K562 (cell line): ENCODE measurements around the gene ITPKB. TPM values are rescaled to one million over a fixed set of nuclear protein-coding genes. Genes with fewer than 3 reads are reported as not detected.

Experiments used
- ATAC-seq: fragments of 200-7000 bp; cut with Tn5 transposase; 3 replicates; pipeline ENCODE4 v1.9.1; 2020; ENCODE audit warnings: moderate library complexity
- BruUV-seq: library from RNA; stranded (reverse); fragments of 400-500 nt; replicated peaks from 2 replicates; lab custom pipeline; 2021; lab: Mats Ljungman, UMichigan
- CTCF ChIA-PET: fragments of 300-600 bp; formaldehyde crosslinking; extraction: SDS; loops from one replicate; lab custom pipeline; 2021; ENCODE audit warnings: low intra/inter-chr PET ratio; lab: Yijun Ruan, JAX
- POLR2A ChIA-PET: fragments of 300-600, 350-650 bp; sonication (Branson Sonifier 250); formaldehyde crosslinking; extraction: SDS; loops from one replicate; lab custom pipeline; 2021; ENCODE audit warnings: antibody characterized with exemption, inconsistent platforms; lab: Yijun Ruan, JAX
- DNase-seq, 4 experiments: peaks; one replicate each; pipeline versions ENCODE4 v3.0.0 to v3.0.0-alpha.2; 2011 to 2018; ENCODE audit warnings: low spot score in 3 of 4, mixed read lengths in 3 of 4; ENCODE audit errors: extremely low read depth in 1 of 4
- FAIRE-seq: peaks from 2 replicates; lab custom pipeline; 2011; peaks lifted over from hg19 to GRCh38; lab: Jason Lieb, UNC
- H2AFZ ChIP-seq: 2 replicates; pipeline ENCODE4 v1.6.0; 2011; ENCODE audit warnings: low read depth, low read length, control low read depth, inconsistent platforms
- H3K27ac ChIP-seq: fragments of 200-600 bp; 3 replicates; pipeline ENCODE4 v1.8.0; 2011; ENCODE audit warnings: low read depth, mild to moderate bottlenecking, control low read depth, inconsistent platforms, low read length, moderate library complexity, mixed read lengths; ENCODE audit errors: extremely low read depth
- H3K27me3 ChIP-seq, 2 experiments: fragments of 300-600 bp in 1 of 2; 2 replicates in 1 of 2; 3 replicates in 1 of 2; pipeline versions ENCODE4 v1.6.0 to v1.8.0; 2011; ENCODE audit warnings: inconsistent platforms in 2 of 2, low read length in 2 of 2, mild to moderate bottlenecking in 1 of 2, mixed read lengths in 1 of 2, moderate library complexity in 1 of 2; ENCODE audit not compliant: control insufficient read depth in 2 of 2, insufficient read depth in 2 of 2
- H3K36me3 ChIP-seq: fragments of 300-600 bp; 3 replicates; pipeline ENCODE4 v1.8.0; 2011; ENCODE audit warnings: mild to moderate bottlenecking, low read length, inconsistent platforms; ENCODE audit not compliant: control insufficient read depth, insufficient read depth
- H3K4me1 ChIP-seq, 2 experiments: fragments of 200-600 bp in 1 of 2; replicated peaks in 1 of 2; 2 replicates in 1 of 2; 3 replicates in 1 of 2; pipeline versions ENCODE4 v1.5.1 to v1.8.0; 2011; ENCODE audit warnings: inconsistent platforms in 2 of 2, low read length in 2 of 2, mild to moderate bottlenecking in 1 of 2, mixed read lengths in 1 of 2, moderate library complexity in 1 of 2; ENCODE audit not compliant: control insufficient read depth in 2 of 2, insufficient read depth in 2 of 2
- H3K4me2 ChIP-seq: 2 replicates; pipeline ENCODE4 v1.6.1; 2011; ENCODE audit warnings: low read length, control low read depth, inconsistent platforms, mixed read lengths; ENCODE audit not compliant: insufficient read depth
- H3K4me3 ChIP-seq: fragments of 200-600 bp; sonication (generic), shearing (Covaris generic); 2 replicates; pipeline ENCODE4 v1.5.1; 2016; ENCODE audit warnings: control low read depth, inconsistent platforms
- H3K79me2 ChIP-seq: fragments of 200-600 bp; 3 replicates; pipeline ENCODE4 v1.8.0; 2011; ENCODE audit warnings: low read length, inconsistent platforms; ENCODE audit not compliant: control insufficient read depth, insufficient read depth
- H3K9ac ChIP-seq, 2 experiments: 2 replicates each; pipeline versions ENCODE4 v1.6.0 to v1.6.1; 2011; ENCODE audit warnings: low read depth in 2 of 2, low read length in 2 of 2, control low read depth in 1 of 2, inconsistent platforms in 1 of 2, mild to moderate bottlenecking in 1 of 2, mixed read lengths in 1 of 2; ENCODE audit not compliant: insufficient read depth in 1 of 2
- H3K9me1 ChIP-seq: one replicate; pipeline ENCODE4 v1.6.0; 2011; ENCODE audit warnings: inconsistent platforms, mild to moderate bottlenecking, low read length, moderate library complexity; ENCODE audit not compliant: control insufficient read depth, insufficient read depth
- H3K9me3 ChIP-seq: replicated peaks from 2 replicates; pipeline ENCODE4 v1.5.1; 2011; ENCODE audit warnings: low read depth, low read length, inconsistent platforms; ENCODE audit not compliant: control insufficient read depth, insufficient read depth
- H4K20me1 ChIP-seq: replicated peaks from 2 replicates; pipeline ENCODE4 v1.6.1; 2011; ENCODE audit warnings: low read length, inconsistent platforms, mixed read lengths; ENCODE audit not compliant: control insufficient read depth, insufficient read depth
- HDAC3 ChIP-seq: fragments of 450-650 bp; IDR thresholded peaks from 2 replicates; pipeline ENCODE4 v1.6.1; 2018; ENCODE audit warnings: borderline replicate concordance, mild to moderate bottlenecking, moderate library complexity; ENCODE audit not compliant: partially characterized antibody
- HMG20B ChIP-seq: fragments of 250-450 bp; sonication (Bioruptor Pico); IDR thresholded peaks from 2 replicates; pipeline ENCODE4 v1.5.0; 2021; ENCODE audit warnings: mild to moderate bottlenecking
- NR1H2 ChIP-seq: sonication (generic); formaldehyde crosslinking; IDR thresholded peaks from 2 replicates; pipeline ENCODE4 v1.4.0; 2020; ENCODE audit warnings: mild to moderate bottlenecking, missing genetic modification reagents
- SRSF1 ChIP-seq: fragments of 200-400 bp; formaldehyde crosslinking; IDR thresholded peaks from 2 replicates; pipeline ENCODE4 v1.6.1; 2017; ENCODE audit warnings: mild to moderate bottlenecking, low read depth, low read length, moderate library complexity
- ZFX ChIP-seq: sonication (generic); formaldehyde crosslinking; IDR thresholded peaks from 2 replicates; pipeline ENCODE4 v1.8.0; 2022; ENCODE audit warnings: mild to moderate bottlenecking, missing genetic modification reagents, moderate library complexity
- ZKSCAN8 ChIP-seq: fragments of 200-800 bp; sonication (Bioruptor generic); IDR thresholded peaks from 2 replicates; pipeline ENCODE4 v1.6.1; 2016; ENCODE audit warnings: missing genetic modification characterization, missing compliant biosample characterization
- WGBS: fragments of 100-300 bp; shearing (Covaris generic); methylation state at CpG from one replicate; pipeline ENCODE4 v1.1.6; 2016; ENCODE audit warnings: low coverage, mixed read lengths; ENCODE audit not compliant: insufficient coverage; ENCODE audit errors: missing lambda C conversion rate; 5-methylcytosine and 5-hydroxymethylcytosine counted together
- in situ Hi-C: fragments of 300-500 bp; cut with MboI; formaldehyde crosslinking; loops from 4 replicates; pipeline ENCODE4 v1.15.0; 2018; ENCODE audit warnings: inconsistent platforms, mixed read lengths
- intact Hi-C: fragments of 100-400 bp; cut with micrococcal nuclease; formaldehyde crosslinking; loops from 2 replicates; pipeline ENCODE4 v1.14.2; 2022
- polyA plus RNA-seq, 8 experiments: library from polyadenylated mRNA; depleted of rRNA in 4 of 8; stranded (reverse) in 5 of 8; unstranded in 3 of 8; fragments of >200 nt; fragmentation: Nextera tagmentation in 2 of 8; fragmentation: Illumina TruSeq in 1 of 8; extraction: Ambion mirVana in 2 of 8; extraction: Trizol in 1 of 8; gene quantifications; 2 replicates each; pipeline versions ENCODE4 v1.2.1 to v1.2.3, GENCODE V29; 2011 to 2014; ENCODE audit warnings: inconsistent platforms in 1 of 8, missing spikeins in 1 of 8
- total RNA-seq, 7 experiments: library from RNA; depleted of rRNA in 6 of 7; stranded (reverse); fragments of >200 nt in 6 of 7; fragmentation: Illumina TruSeq in 2 of 7; extraction: Trizol in 2 of 7; gene quantifications; 2 replicates each; pipeline versions ENCODE4 v1.2.1 to v1.2.3, GENCODE V29; 2011 to 2021; ENCODE audit warnings: low replicate concordance in 1 of 7
- TF ChIP-seq, protein P1 (sequence below): fragments of 200-800 bp; sonication (Bioruptor generic); IDR thresholded peaks from 2 replicates; pipeline ENCODE4 v1.6.1; 2016; ENCODE audit warnings: missing genetic modification characterization, missing compliant biosample characterization
- TF ChIP-seq, protein P2 (sequence below): fragments of 450-650 bp; IDR thresholded peaks from one replicate; pipeline ENCODE4 v1.6.1; 2018; ENCODE audit warnings: mild to moderate bottlenecking, moderate library complexity; ENCODE audit not compliant: partially characterized antibody
- TF ChIP-seq, protein P3 (sequence below): IDR thresholded peaks from 2 replicates; pipeline ENCODE4 v1.6.1; 2011; ENCODE audit not compliant: insufficient read length; ENCODE audit errors: extremely low read depth
- TF ChIP-seq, protein P4 (sequence below): fragments of 250-450 bp; sonication (Bioruptor Pico); IDR thresholded peaks from 2 replicates; pipeline ENCODE4 v1.4.0; 2020; ENCODE audit warnings: mild to moderate bottlenecking, moderate library complexity

ITPKB gene
- total and polyA plus RNA-seq, 9 of the 15 experiments (the other 6 are each of a cell fraction or from before 2014, with no cell fraction given): 0.01 to 0.22 TPM; not detected in 7

DNA sequence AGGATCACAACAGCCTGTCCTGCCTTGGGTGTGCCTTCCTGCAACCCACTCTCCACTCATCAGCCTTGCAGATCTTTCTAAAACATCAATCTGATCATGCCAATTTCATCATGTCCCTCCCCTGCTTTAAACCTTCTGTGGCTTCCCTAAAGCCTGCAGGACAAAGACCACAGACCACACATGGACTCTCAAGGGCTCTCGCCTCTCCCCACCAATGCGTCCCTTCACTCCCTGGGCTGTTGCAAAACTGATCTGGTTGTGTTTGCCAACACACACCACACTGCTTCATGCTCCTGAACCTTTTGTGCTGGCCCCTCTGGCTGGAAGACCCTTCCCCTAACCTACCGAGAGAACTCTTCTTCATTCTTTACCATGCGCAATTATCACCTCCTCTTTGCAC, 72.4 kb downstream of the ITPKB start:
- H3K4me2 ChIP-seq: no peak overlapping the region
- peaks cover 53 to 77% of the 10 kb centered on the region in 2 experiments for H3K27me3 ChIP-seq
- no peak overlapping the region for H3K9ac ChIP-seq
- no peak for FAIRE-seq
- WGBS: 1% methylated on average over 4 of the region's 4 CpGs
- H3K9me1 ChIP-seq: no peaks in the 10 kb centered on the region
- intact Hi-C loops (no loop called here), in situ Hi-C loops (no loop called here)
- H3K4me3 ChIP-seq: no peak overlapping the region
- H3K9me3 ChIP-seq: no peaks in the 10 kb centered on the region
- no peak for ATAC-seq
- BruUV-seq: no TSS peak
- no peaks in the 10 kb centered on the region; a peak in 1 of 5 replicates for H3K4me1 ChIP-seq
- peaks cover 2% of the 10 kb centered on the region; the same call in 1 of the 2 replicates for H4K20me1 ChIP-seq
- no peaks in the 10 kb centered on the region for H3K79me2 ChIP-seq
- no peak overlapping the region for H3K27ac ChIP-seq
- H3K36me3 ChIP-seq: no peaks in the 10 kb centered on the region
- ChIA-PET POLR2A (no interaction called here), CTCF (no interaction called here)
- DNase-seq: no peak
- H2AFZ ChIP-seq: no peak overlapping the region
- TF ChIP-seq NR1H2 (CRISPR knock-in tag) (no peak), HDAC3 (no peak), SRSF1 (no peak), ZKSCAN8 (CRISPR knock-in tag) (no peak), ZFX (CRISPR knock-in tag) (no peak), HMG20B (CRISPR knock-in tag) (no peak)
- TF ChIP-seq, protein P1, sequence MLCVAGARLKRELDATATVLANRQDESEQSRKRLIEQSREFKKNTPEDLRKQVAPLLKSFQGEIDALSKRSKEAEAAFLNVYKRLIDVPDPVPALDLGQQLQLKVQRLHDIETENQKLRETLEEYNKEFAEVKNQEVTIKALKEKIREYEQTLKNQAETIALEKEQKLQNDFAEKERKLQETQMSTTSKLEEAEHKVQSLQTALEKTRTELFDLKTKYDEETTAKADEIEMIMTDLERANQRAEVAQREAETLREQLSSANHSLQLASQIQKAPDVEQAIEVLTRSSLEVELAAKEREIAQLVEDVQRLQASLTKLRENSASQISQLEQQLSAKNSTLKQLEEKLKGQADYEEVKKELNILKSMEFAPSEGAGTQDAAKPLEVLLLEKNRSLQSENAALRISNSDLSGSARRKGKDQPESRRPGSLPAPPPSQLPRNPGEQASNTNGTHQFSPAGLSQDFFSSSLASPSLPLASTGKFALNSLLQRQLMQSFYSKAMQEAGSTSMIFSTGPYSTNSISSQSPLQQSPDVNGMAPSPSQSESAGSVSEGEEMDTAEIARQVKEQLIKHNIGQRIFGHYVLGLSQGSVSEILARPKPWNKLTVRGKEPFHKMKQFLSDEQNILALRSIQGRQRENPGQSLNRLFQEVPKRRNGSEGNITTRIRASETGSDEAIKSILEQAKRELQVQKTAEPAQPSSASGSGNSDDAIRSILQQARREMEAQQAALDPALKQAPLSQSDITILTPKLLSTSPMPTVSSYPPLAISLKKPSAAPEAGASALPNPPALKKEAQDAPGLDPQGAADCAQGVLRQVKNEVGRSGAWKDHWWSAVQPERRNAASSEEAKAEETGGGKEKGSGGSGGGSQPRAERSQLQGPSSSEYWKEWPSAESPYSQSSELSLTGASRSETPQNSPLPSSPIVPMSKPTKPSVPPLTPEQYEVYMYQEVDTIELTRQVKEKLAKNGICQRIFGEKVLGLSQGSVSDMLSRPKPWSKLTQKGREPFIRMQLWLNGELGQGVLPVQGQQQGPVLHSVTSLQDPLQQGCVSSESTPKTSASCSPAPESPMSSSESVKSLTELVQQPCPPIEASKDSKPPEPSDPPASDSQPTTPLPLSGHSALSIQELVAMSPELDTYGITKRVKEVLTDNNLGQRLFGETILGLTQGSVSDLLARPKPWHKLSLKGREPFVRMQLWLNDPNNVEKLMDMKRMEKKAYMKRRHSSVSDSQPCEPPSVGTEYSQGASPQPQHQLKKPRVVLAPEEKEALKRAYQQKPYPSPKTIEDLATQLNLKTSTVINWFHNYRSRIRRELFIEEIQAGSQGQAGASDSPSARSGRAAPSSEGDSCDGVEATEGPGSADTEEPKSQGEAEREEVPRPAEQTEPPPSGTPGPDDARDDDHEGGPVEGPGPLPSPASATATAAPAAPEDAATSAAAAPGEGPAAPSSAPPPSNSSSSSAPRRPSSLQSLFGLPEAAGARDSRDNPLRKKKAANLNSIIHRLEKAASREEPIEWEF (CRISPR knock-in tag): no peak
- TF ChIP-seq, protein P2, sequence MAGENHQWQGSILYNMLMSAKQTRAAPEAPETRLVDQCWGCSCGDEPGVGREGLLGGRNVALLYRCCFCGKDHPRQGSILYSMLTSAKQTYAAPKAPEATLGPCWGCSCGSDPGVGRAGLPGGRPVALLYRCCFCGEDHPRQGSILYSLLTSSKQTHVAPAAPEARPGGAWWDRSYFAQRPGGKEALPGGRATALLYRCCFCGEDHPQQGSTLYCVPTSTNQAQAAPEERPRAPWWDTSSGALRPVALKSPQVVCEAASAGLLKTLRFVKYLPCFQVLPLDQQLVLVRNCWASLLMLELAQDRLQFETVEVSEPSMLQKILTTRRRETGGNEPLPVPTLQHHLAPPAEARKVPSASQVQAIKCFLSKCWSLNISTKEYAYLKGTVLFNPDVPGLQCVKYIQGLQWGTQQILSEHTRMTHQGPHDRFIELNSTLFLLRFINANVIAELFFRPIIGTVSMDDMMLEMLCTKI: no peak
- TF ChIP-seq, protein P3, sequence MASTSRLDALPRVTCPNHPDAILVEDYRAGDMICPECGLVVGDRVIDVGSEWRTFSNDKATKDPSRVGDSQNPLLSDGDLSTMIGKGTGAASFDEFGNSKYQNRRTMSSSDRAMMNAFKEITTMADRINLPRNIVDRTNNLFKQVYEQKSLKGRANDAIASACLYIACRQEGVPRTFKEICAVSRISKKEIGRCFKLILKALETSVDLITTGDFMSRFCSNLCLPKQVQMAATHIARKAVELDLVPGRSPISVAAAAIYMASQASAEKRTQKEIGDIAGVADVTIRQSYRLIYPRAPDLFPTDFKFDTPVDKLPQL: no peak
- TF ChIP-seq, protein P4, sequence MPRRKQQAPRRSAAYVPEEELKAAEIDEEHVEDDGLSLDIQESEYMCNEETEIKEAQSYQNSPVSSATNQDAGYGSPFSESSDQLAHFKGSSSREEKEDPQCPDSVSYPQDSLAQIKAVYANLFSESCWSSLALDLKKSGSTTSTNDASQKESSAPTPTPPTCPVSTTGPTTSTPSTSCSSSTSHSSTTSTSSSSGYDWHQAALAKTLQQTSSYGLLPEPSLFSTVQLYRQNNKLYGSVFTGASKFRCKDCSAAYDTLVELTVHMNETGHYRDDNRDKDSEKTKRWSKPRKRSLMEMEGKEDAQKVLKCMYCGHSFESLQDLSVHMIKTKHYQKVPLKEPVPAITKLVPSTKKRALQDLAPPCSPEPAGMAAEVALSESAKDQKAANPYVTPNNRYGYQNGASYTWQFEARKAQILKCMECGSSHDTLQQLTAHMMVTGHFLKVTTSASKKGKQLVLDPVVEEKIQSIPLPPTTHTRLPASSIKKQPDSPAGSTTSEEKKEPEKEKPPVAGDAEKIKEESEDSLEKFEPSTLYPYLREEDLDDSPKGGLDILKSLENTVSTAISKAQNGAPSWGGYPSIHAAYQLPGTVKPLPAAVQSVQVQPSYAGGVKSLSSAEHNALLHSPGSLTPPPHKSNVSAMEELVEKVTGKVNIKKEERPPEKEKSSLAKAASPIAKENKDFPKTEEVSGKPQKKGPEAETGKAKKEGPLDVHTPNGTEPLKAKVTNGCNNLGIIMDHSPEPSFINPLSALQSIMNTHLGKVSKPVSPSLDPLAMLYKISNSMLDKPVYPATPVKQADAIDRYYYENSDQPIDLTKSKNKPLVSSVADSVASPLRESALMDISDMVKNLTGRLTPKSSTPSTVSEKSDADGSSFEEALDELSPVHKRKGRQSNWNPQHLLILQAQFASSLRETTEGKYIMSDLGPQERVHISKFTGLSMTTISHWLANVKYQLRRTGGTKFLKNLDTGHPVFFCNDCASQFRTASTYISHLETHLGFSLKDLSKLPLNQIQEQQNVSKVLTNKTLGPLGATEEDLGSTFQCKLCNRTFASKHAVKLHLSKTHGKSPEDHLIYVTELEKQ (CRISPR knock-in tag): no peak
